Adrenal gland (tissue), 12 donors: Measurements from ENCODE around the gene HDGFL3. TPM values are rescaled to one million over a fixed set of nuclear protein-coding genes. Genes with fewer than 3 reads are reported as not detected.

Source experiments
- DNase-seq, 7 donors: peaks; one replicate each; pipeline ENCODE4 v3.0.0-alpha.2; 2019 to 2020
- H3K27ac ChIP-seq, 5 donors: fragments of 200-600 bp; sonication (generic) in 4 of 5; 1 replicate in 3 of 5; 2 replicates in 2 of 5; pipeline versions ENCODE4 v1.5.1 to v1.8.0; 2016 to 2020; ENCODE audit warnings: mild to moderate bottlenecking in 1 of 5
- H3K27me3 ChIP-seq: fragments of 200-600 bp; 2 replicates; pipeline ENCODE4 v1.8.0; 2021
- H3K36me3 ChIP-seq, 2 donors: fragments of 200-600 bp; replicated peaks in 1 of 2; 1 replicate in 1 of 2; 2 replicates in 1 of 2; pipeline versions ENCODE4 v1.5.1 to v1.8.0; 2018 to 2022
- H3K4me1 ChIP-seq, 2 donors: fragments of 200-600 bp; replicated peaks in 1 of 2; 1 replicate in 1 of 2; 2 replicates in 1 of 2; pipeline versions ENCODE4 v1.5.1 to v1.8.0; 2018 to 2021
- H3K4me3 ChIP-seq, 4 donors: fragments of 200-600 bp; sonication (generic) in 3 of 4; one replicate each; pipeline ENCODE4 v1.5.1; 2016 to 2018
- H3K9me3 ChIP-seq, 3 donors: fragments of 200-600 bp; sonication (generic) in 1 of 3; replicated peaks in 1 of 3; 1 replicate in 2 of 3; 2 replicates in 1 of 3; pipeline versions ENCODE4 v1.5.1 to v1.8.0; 2016 to 2021
- POLR2A ChIP-seq, 2 donors: fragments of 450-650 bp; IDR thresholded peaks; one replicate each; pipeline ENCODE4 v1.6.1; 2017; ENCODE audit warnings: antibody characterized with exemption in 2 of 2, mild to moderate bottlenecking in 2 of 2, moderate library complexity in 1 of 2
- WGBS, 4 donors: extraction: QIAGEN DNeasy Blood & Tissue Kit in 2 of 4; methylation state at CpG; one replicate each; pipeline versions ENCODE4 v1.1.5 to v1.1.7; 2013 to 2017; 5-methylcytosine and 5-hydroxymethylcytosine counted together
- intact Hi-C, 2 donors: fragments of 100-400 bp; cut with DNase I; formaldehyde crosslinking; loops; one replicate each; pipeline versions ENCODE4 v1.14.1 to v1.15.0; 2022 to 2023
- polyA plus RNA-seq, 3 donors: library from polyadenylated mRNA; stranded (reverse); fragments of 200-250 nt in 2 of 3; fragments of 350-450 nt in 1 of 3; fragmentation: Illumina TruSeq in 1 of 3; extraction: RNeasy Lipid Tissue Mini Kit (QIAGEN cat#74804) in 1 of 3; gene quantifications; one replicate each; pipeline ENCODE4 v1.2.3, GENCODE V29; 2013 to 2014
- total RNA-seq, 9 donors: library from RNA; depleted of rRNA in 4 of 9; stranded (reverse); fragments of >200 nt in 4 of 9; fragments of 120-200 nt in 1 of 9; fragmentation: NEBNext Ultra II Directional in 1 of 9; extraction: Animal tissue kit (Norgen Biotek cat#: 25700) in 1 of 9; gene quantifications; one replicate each; pipeline versions ENCODE4 v1.1.0 to v1.2.4, GENCODE V29; 2013 to 2023
- TF ChIP-seq, protein P1 (sequence below), 6 experiments: fragments of 450-650 bp in 4 of 6; fragments of 200-600 bp in 2 of 6; sonication (generic) in 1 of 6; IDR thresholded peaks; 1 replicate in 5 of 6; 2 replicates in 1 of 6; pipeline versions ENCODE4 v1.5.1 to v1.8.0; 2016 to 2021; ENCODE audit warnings: antibody characterized with exemption in 6 of 6, mild to moderate bottlenecking in 2 of 6, moderate library complexity in 1 of 6
- donor health status: healthy with polysubstance abuse.
- donor health status: Bipolar disorder and iron deficiency.
- donor health status: DM: yes; HTN: yes; CAD: no.
- donor health status: DM: no; HTN: no; CAD: no.
- donor health status: DM: no; HTN: no; CAD: no.
- donor health status: DM: yes; HTN: yes; CAD: no.

HDGFL3 gene
- total and polyA plus RNA-seq, 12 donors: 9.3 to 82.2 (median 52.9) TPM

DNA sequence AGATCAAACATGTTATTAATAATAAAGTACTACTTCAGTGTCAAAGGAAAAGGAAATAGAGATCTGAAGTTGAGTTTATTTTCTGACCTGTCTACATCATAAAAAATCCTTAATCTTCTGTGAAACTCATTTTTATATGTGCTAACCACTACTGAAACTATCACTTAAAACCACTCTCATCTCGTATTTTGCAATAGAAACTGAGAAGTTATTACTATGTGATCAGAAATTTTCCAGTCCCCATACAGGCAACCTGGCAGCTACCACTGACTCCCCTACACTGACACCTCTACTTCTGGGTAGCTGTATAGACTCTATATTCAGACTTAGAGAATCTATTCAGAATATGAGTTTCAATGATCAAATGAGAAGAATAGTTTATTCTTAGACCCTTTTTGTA is 8.3 kb downstream of the HDGFL3 start:
- Histone ChIP-seq H3K9me3 (peaks cover 0 to 4% (median 0%) of the 10 kb centered on the region in 3 donors), H3K27me3 (no peaks in the 10 kb centered on the region), H3K4me1 (peaks cover 40 to 59% of the 10 kb centered on the region in 2 donors), H3K4me3 (no peak overlapping the region), H3K36me3 (no peaks in the 10 kb centered on the region), H3K27ac (no peak overlapping the region)
- 65 to 82% (median 77%) methylated on average over 1 of the region's 1 CpG for WGBS, 4 donors
- TF ChIP-seq POLR2A (IDR thresholded peaks at IDR 0.05): no peak
- TF ChIP-seq, protein P1, sequence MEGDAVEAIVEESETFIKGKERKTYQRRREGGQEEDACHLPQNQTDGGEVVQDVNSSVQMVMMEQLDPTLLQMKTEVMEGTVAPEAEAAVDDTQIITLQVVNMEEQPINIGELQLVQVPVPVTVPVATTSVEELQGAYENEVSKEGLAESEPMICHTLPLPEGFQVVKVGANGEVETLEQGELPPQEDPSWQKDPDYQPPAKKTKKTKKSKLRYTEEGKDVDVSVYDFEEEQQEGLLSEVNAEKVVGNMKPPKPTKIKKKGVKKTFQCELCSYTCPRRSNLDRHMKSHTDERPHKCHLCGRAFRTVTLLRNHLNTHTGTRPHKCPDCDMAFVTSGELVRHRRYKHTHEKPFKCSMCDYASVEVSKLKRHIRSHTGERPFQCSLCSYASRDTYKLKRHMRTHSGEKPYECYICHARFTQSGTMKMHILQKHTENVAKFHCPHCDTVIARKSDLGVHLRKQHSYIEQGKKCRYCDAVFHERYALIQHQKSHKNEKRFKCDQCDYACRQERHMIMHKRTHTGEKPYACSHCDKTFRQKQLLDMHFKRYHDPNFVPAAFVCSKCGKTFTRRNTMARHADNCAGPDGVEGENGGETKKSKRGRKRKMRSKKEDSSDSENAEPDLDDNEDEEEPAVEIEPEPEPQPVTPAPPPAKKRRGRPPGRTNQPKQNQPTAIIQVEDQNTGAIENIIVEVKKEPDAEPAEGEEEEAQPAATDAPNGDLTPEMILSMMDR (IDR thresholded peaks at IDR 0.05): no peak
- no peak for DNase-seq
- intact Hi-C loops: no loop called here

- no peak for DNase-seq
- intact Hi-C loops: no loop called here
- H3K4me3 ChIP-seq: no peak overlapping the region
- no peak for TF ChIP-seq POLR2A (IDR thresholded peaks at IDR 0.05)
- TF ChIP-seq, protein P1 (IDR thresholded peaks at IDR 0.05): no peak
- peak overlapping the region in 2 of 5 donors; percentile 0 to 17 for H3K27ac ChIP-seq
- H3K36me3 ChIP-seq: no peaks in the 10 kb centered on the region
- 52 to 67% (median 57%) methylated on average over 3 of the region's 3 CpGs for whole genome bisulfite sequencing, 4 donors
- peaks cover 0 to 4% (median 0%) of the 10 kb centered on the region in 3 donors for H3K9me3 ChIP-seq
- H3K4me1 ChIP-seq: peaks cover 35 to 52% of the 10 kb centered on the region in 2 donors
- no peaks in the 10 kb centered on the region for H3K27me3 ChIP-seq
These were observed 9.1 kb downstream of the HDGFL3 start for GRCh38 chr15:83198476-83198875.

DNA sequence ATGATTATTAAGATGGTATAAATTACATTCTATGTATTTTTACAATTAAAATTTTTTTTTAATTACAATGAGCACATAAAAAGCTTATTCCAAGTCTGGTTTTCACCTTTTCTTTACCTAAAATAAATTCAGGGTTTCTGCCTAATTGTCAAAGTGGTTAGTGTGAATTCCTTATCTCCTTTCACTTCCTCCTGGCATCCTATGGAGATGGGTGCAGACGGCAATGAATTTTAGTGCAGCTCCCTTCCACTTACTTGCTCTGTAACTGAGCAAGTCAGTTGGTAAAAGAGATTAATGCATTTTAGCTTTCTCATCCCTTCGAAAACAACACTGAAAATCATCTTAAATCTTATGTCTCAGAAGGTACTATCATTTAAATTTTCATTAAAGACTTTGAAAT is 13.1 kb downstream of the HDGFL3 start:
- no peak for DNase-seq
- no peaks in the 10 kb centered on the region for H3K36me3 ChIP-seq
- H3K9me3 ChIP-seq: peaks cover 0 to 4% (median 0%) of the 10 kb centered on the region in 3 donors
- intact Hi-C loops: no loop called here
- H3K27ac ChIP-seq: no peak overlapping the region
- TF ChIP-seq, protein P1 (IDR thresholded peaks at IDR 0.05): no peak
- TF ChIP-seq POLR2A (IDR thresholded peaks at IDR 0.05): no peak
- 68 to 74% (median 70%) methylated on average over 2 of the region's 2 CpGs for WGBS, 4 donors
- H3K4me3 ChIP-seq: no peak overlapping the region
- peaks cover 18 to 35% of the 10 kb centered on the region in 2 donors for H3K4me1 ChIP-seq
- no peaks in the 10 kb centered on the region for H3K27me3 ChIP-seq

- intact Hi-C loops: no loop called here
- H3K27me3 ChIP-seq: no peaks in the 10 kb centered on the region
- TF ChIP-seq POLR2A (IDR thresholded peaks at IDR 0.05): no peak
- TF ChIP-seq, protein P1 (IDR thresholded peaks at IDR 0.05): no peak
- peaks cover 0 to 4% (median 0%) of the 10 kb centered on the region in 3 donors for H3K9me3 ChIP-seq
- no peak overlapping the region for H3K27ac ChIP-seq
- H3K4me3 ChIP-seq: no peak overlapping the region
- WGBS, 4 donors: 80 to 90% (median 87%) methylated on average over 2 of the region's 2 CpGs
- peaks cover 15 to 31% of the 10 kb centered on the region in 2 donors for H3K4me1 ChIP-seq
- H3K36me3 ChIP-seq: no peaks in the 10 kb centered on the region
- no peak for DNase-seq
These were observed 13.9 kb downstream of the HDGFL3 start for GRCh38 chr15:83193721-83194120.
